HG02973 (cell line): ENCODE measurements around the gene ARHGAP24.
"Not testable (repeated sequence)": the region's sequence is repeated elsewhere in the genome, so short reads cannot be mapped to it uniquely, and the experiment has no call there.

Experiments used
- ATAC-seq: cut with Tn5 transposase; IDR thresholded peaks from one replicate; pipeline ENCODE4 v1.9.1; 2021; ENCODE audit warnings: moderate library complexity; ENCODE audit not compliant: unreplicated experiment

Gene ARHGAP24

GRCh38 chr4:85642356-85643100 lies 167.6 kb downstream of the ARHGAP24 start:
- no peak for ATAC-seq

GRCh38 chr4:85644061-85644460 lies 169.1 kb downstream of the ARHGAP24 start:
- ATAC-seq = no peak

GRCh38 chr4:85650908-85651307 lies 176.0 kb downstream of the ARHGAP24 start:
- no peak for ATAC-seq

GRCh38 chr4:85656759-85657505 lies 182.0 kb downstream of the ARHGAP24 start:
- no peak for ATAC-seq

GRCh38 chr4:85658766-85659439 lies 184.0 kb downstream of the ARHGAP24 start:
- no peak for ATAC-seq

- ATAC-seq = no peak
Observed at GRCh38 chr4:85659610-85660218, 184.8 kb downstream of the ARHGAP24 start.

- not testable (repeated sequence) for ATAC-seq
Observed at GRCh38 chr4:85666625-85667024, 191.7 kb downstream of the ARHGAP24 start.

- no peak for ATAC-seq
Observed at GRCh38 chr4:85669204-85669603, 194.3 kb downstream of the ARHGAP24 start.

- no peak for ATAC-seq
Observed at GRCh38 chr4:85669992-85670548, 195.1 kb downstream of the ARHGAP24 start.

- ATAC-seq = no peak
Observed at GRCh38 chr4:85671120-85671519, 196.2 kb downstream of the ARHGAP24 start.

GRCh38 chr4:85672116-85672515 lies 197.2 kb downstream of the ARHGAP24 start:
- ATAC-seq = no peak

GRCh38 chr4:85672959-85673358 lies 198.0 kb downstream of the ARHGAP24 start:
- ATAC-seq = no peak

- ATAC-seq = peak; percentile 61
Observed at GRCh38 chr4:85673540-85673939, 198.6 kb downstream of the ARHGAP24 start.

GRCh38 chr4:85675076-85676049 lies 200.4 kb downstream of the ARHGAP24 start:
- ATAC-seq = no peak

GRCh38 chr4:85676050-85676425 lies 201.1 kb downstream of the ARHGAP24 start:
- ATAC-seq = no peak

- ATAC-seq = no peak
Observed at GRCh38 chr4:85676850-85677590, 202.1 kb downstream of the ARHGAP24 start.

- ATAC-seq = no peak
Observed at GRCh38 chr4:85681221-85681657, 206.3 kb downstream of the ARHGAP24 start.

GRCh38 chr4:85681921-85682320 lies 207.0 kb downstream of the ARHGAP24 start:
- no peak for ATAC-seq

GRCh38 chr4:85682391-85682790 lies 207.4 kb downstream of the ARHGAP24 start:
- ATAC-seq = no peak
